NCI-H748 treated with DMSO at 0.1 percent for 48 hours (cell line): Measurements from ENCODE around the gene RAF1.
"Not testable (repeated sequence)": the region's sequence is repeated elsewhere in the genome, so short reads cannot be mapped to it uniquely, and the experiment has no call there.

Source experiments
- DNase-seq: peaks from one replicate; lab custom pipeline; 2025; lab: John Stamatoyannopoulos, UW

The RAF1 gene

DNA sequence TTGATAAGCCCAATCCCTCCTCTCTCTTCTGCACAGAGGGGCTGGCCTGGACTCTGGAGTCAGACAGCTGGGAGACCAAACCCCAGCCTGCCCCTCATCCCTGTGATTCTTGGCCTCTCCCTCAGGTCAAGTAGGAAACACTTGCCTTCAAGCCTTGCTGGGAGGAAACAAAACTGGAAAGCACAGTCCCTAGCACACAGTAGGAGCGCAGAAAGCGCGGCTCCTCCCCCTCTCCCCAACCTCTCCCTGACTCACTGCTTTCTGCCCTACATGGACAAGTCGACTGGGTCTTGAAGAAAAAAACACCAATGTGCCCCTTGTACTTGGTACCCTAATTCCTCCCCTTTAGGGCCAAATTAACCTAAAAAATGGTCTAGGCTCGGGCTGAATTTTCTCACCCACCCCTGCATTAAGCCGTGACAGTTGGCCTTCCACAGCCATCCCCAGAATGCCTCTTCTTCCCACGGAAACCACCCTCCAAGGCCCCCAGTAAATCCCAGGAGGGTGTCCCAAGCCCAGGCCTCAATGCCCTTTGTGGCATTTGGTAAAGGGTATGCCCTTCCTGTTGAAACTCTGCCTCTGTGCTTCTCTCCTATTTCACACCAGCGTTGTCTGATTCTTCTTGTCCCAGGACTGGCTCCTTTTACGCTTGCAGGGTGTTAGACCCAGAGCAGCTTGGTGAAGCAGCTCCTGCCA, 11.3 kb upstream of the RAF1 start:
- no peak for DNase-seq

DNA sequence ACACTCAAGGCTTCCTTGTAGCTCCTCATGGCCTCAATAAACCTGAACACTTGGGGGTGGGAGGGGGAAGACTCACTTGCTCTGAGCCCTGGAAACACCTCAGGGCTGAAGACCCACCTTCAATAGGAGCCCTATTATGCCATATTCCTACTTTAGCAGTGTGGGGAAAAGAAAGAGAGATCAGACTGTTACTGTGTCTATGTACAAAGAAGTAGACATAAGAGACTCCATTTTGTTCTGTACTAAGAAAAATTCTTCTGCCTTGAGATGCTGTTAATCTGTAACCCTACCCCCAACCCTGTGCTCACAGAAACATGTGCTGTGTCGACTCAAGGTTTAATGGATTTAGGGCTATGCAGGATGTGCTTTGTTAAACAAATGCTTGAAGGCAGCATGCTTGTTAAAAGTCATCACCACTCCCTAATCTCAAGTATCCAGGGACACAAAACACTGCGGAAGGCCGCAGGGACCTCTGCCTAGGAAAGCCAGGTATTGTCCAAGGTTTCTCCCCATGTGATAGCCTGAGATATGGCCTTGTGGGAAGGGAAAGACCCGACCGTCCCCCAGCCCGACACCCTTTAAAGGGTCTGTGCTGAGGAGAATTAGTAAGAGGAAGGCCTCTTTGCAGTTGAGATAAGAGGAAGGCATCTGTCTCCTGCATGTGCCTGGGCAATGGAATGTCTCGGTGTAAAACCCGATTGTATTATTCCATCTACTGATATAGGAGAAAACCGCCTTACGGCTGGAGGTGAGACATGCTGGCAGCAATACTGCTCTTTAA, 10.2 kb upstream of the RAF1 start:
- not testable (repeated sequence) for DNase-seq

DNA sequence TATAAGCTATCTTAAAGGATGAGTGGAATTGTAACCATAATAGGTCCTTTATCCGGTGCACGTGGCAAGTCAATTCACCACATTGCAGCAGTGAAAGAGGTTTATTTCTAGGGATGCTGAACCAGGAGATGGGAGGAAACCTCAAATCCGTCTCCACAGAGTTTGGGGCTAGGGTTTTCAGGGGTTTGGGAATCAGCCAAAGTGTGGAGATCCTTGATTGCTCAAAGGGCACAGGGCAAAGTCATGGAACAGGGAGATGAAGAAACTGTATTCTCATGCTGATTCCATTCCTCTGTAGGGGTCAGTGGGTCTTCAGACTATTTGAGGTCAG, 7.2 kb upstream of the RAF1 start:
- no peak for DNase-seq

DNA sequence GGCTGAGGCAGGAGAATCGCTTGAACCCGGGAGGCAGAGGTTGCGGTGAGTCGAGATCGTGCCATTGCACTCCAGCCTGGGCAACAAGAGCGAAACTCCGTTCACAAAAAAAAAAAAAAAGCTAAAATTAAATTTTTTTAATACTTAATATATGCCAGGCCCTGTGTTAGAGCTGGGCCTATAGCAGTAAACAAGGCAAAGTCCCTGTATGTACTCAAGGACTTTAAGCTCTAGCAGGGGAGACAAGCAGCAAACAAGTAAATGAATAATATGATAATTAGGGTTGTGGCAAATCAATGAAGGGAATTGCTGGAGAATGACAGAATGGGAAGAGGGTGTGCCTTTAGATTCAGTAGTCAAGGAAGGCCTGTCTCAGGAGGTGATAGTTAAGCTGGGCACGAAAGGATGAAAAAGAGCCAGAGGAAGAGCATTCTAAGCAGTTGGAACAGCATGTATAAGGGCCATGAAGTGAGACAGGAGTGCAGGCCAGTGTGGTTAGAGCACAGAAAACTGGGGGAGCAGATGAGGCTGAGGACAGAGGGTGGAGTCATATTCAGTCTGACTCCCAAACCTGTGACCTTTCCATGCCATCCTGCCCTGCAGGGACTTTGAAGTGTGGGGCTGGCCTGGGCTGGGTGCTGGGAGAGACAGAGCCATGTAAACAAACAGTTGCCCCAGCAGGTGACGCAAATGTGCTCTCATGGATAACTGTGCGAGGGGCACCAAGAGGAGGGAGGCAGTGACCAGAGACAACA, 6.6 kb upstream of the RAF1 start:
- no peak for DNase-seq

DNA sequence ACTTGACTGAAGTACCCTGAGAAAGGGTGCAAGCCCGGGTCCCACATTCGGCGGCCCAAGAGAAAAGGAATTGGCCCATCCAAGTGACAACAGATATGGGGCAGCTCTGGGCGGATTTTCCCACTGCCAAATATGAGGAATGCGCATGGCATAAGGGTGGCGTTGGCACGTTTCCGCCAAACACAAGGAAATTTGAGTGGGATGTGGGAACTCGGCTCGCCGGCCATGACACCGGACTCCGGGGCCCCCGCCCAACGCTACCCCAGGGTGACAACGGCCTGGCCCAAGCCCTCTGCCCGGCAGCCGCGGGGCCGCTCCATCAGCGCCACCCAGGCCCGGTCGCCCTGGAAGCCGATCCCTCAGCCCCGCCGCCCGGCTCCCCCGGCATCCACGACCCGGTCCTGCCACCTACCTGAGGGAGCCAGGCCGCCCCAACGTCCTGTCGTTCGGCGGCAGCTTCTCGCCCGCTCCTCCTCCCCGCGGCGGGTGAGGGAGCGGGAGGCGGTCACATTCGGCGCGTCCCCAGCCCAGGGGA, 449 bp downstream of the RAF1 start:
- DNase-seq = no peak

- DNase-seq = no peak
Observed at GRCh38 chr3:12662593-12663400, 1.1 kb downstream of the RAF1 start.

GRCh38 chr3:12661926-12662592, 1.9 kb downstream of the RAF1 start:
- DNase-seq = no peak

- not testable (repeated sequence) for DNase-seq
Observed at GRCh38 chr3:12661375-12661774, 2.5 kb downstream of the RAF1 start.

GRCh38 chr3:12660196-12660595, 3.7 kb downstream of the RAF1 start:
- DNase-seq = no peak

DNA sequence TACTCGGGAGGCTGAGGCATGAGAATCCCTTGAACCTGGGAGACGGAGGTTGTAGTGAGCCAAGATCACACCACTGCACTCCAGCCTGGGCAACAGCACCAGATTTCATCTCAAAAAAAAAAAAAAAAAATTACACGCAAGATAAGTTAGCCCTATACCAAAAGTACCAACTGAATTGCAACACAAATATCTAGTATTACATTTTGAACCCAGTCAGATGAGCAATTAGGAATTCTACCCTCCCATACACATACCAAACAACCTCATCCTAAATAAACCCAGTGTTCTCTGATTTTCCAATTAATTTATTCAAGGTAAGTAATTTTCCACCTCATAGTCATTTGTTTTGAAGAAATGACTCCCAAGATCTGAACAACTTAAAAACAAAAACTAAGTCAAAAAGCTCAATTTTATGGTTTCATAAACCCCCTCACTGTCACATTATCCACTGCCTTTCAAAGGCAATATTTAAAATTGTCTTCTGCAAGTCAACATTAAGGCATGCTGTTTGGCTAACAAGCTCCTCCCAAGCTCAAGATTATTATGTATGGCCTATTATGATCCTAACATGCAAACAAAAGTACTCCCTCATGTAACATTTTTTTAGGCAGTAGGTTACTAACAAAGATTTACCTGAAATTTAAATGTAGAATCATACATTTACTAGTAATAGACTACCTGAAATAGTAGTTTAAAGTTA, 4.5 kb downstream of the RAF1 start:
- no peak for DNase-seq

DNA sequence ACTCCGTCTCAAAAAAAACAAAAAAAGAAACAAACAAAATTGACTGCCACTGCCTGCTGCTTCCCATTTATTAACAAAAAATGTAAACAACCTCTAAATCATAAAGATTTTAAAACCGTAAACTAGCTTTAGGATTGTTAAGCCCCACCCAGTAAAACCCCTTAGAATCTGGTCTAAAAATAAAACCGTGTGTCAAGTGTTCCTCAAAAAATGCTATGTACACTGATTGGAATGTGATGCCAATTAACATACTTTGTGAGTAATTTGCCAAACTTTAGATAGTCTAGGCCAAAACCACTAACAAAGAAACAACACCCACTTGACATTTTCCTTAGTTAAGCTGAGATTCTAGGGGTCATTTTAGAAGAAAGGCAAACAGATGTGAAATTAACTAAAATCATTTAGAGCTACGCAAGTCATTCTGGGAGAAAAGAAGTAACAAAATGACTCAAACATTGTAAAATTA, 5.3 kb downstream of the RAF1 start:
- no peak for DNase-seq

- DNase-seq = no peak
Observed at GRCh38 chr3:12656850-12657249, 7.1 kb downstream of the RAF1 start.

DNA sequence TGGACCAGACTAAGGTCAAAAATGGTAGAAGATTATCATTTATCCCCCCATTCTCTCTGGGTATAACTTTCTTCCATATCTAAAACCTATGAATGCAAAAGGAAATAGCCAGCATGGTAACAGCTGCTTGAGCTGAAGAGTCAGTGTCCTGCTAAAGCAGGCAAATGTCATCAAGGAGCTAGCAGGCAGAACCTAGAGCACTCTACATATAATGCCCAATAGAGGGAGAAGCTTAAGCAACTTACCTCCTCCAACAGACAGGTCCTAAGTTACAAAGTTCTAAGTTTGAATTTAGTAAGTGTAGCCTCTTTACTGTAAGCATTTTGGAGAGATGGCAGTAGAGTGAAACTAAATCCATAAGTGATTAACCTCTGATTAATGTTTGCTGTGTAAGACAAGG, 7.7 kb downstream of the RAF1 start:
- DNase-seq = no peak

- DNase-seq = no peak
Observed at GRCh38 chr3:12655701-12656100, 8.2 kb downstream of the RAF1 start.

- DNase-seq = no peak
Observed at GRCh38 chr3:12653747-12654146, 10.2 kb downstream of the RAF1 start.

DNA sequence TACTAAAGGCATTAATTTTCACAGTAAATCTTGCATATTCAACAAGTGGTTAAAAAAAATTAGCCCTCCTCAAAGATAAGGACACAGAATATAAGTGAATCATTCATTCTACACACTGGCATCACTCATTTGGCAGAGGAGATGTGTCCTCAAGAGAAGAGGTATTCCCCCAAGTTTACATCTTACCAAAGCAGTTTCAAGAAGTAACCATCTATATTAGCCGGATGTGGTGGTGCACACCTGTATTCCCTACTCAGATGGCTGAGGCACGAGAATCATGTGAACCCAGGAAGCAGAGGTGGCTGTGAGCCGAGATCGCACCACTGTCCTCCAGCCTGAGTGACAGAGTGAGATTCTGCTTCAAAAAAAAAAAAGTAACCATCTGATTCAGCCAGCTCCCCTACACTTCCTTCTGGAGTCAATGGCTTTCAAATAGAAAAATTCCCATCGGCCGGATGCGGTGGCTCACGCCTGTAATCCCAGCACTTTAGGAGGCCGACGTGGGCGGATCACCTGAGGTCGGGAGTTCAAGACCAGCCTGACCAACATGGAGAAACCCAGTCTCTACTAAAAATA, 15.4 kb downstream of the RAF1 start:
- no peak for DNase-seq

- DNase-seq = no peak
Observed at GRCh38 chr3:12644331-12644937, 19.5 kb downstream of the RAF1 start.

- no peak for DNase-seq
Observed at GRCh38 chr3:12643724-12644123, 20.2 kb downstream of the RAF1 start.

- no peak for DNase-seq
Observed at GRCh38 chr3:12643010-12643380, 20.9 kb downstream of the RAF1 start.

- DNase-seq = not testable (repeated sequence)
Observed at GRCh38 chr3:12640853-12641252, 23.1 kb downstream of the RAF1 start.
